ENCODE measurements around the gene POLRMT. TPM values are rescaled to one million over a fixed set of nuclear protein-coding genes. Genes with fewer than 3 reads are reported as not detected.

The POLRMT gene
- total RNA-seq, 1 donor from 2014 or later, result 45.3 TPM

- Mint-ChIP-seq H3K4me3 (ENCODE audit: unreplicated experiment) (no peak overlapping the region), H3K27ac (ENCODE audit: unreplicated experiment) (no peak overlapping the region), H3K4me1 (ENCODE audit: low read depth, unreplicated experiment) (peaks cover 9% of the 10 kb centered on the region), H3K9me3 (ENCODE audit: unreplicated experiment) (peaks cover 3% of the 10 kb centered on the region), H3K27me3 (ENCODE audit: low read depth, unreplicated experiment) (no peaks in the 10 kb centered on the region), H3K36me3 (ENCODE audit: low read depth, unreplicated experiment) (no peaks in the 10 kb centered on the region)
- no peak overlapping the region for H3K27ac ChIP-seq (ENCODE audit: low read depth, low read length)
- no peak overlapping the region for H3K4me2 ChIP-seq (ENCODE audit: low read length)
- peaks cover 27% of the 10 kb centered on the region for H3K4me1 ChIP-seq (ENCODE audit: insufficient read depth, low read length)
- DNase-seq (ENCODE audit: low read depth) (no peak), FAIRE-seq (no peak)
- no peak for TF ChIP-seq CTCF (IDR thresholded peaks at IDR 0.05; ENCODE audit: insufficient read depth, low read depth, low read length)
- TF ChIP-seq EZH2 (IDR thresholded peaks at IDR 0.05; ENCODE audit: insufficient read depth, low read length), result no peak
- no peaks in the 10 kb centered on the region for H3K9me3 ChIP-seq (ENCODE audit: insufficient read depth, low read depth, low read length)
- peaks cover 23% of the 10 kb centered on the region for H4K20me1 ChIP-seq (ENCODE audit: insufficient read depth, low read length)
- H3K4me3 ChIP-seq (ENCODE audit: insufficient read depth, low read depth, low read length), result no peak overlapping the region
- no peaks in the 10 kb centered on the region for H3K36me3 ChIP-seq (ENCODE audit: insufficient read depth, low read length)
- H3K9ac ChIP-seq (ENCODE audit: low read length), result no peak overlapping the region
- H3K27me3 ChIP-seq (ENCODE audit: insufficient read depth, low read length), result no peaks in the 10 kb centered on the region
- peaks cover 29% of the 10 kb centered on the region for H3K79me2 ChIP-seq (ENCODE audit: insufficient read depth, low read length)
- no peak overlapping the region for H2AFZ ChIP-seq (ENCODE audit: low read depth, low read length)
These were observed 63.1 kb downstream of the POLRMT start for GRCh38 chr19:570251-570686.

- H3K4me2 ChIP-seq (ENCODE audit: low read length), result no peak overlapping the region
- H3K27ac Mint-ChIP-seq (ENCODE audit: unreplicated experiment), result no peak overlapping the region
- no peak for FAIRE-seq
These were observed 65.9 kb downstream of the POLRMT start for GRCh38 chr19:567296-567900.

More at GRCh38 chr19:567296-567900, 65.9 kb downstream of the POLRMT start:
- Histone ChIP-seq H3K36me3 (ENCODE audit: insufficient read depth, low read length) (no peaks in the 10 kb centered on the region), H3K27me3 (ENCODE audit: insufficient read depth, low read length) (no peaks in the 10 kb centered on the region), H2AFZ (ENCODE audit: low read depth, low read length) (no peak overlapping the region), H3K4me3 (ENCODE audit: insufficient read depth, low read depth, low read length) (no peak overlapping the region), H3K9me3 (ENCODE audit: insufficient read depth, low read depth, low read length) (no peaks in the 10 kb centered on the region), H4K20me1 (ENCODE audit: insufficient read depth, low read length) (no peaks in the 10 kb centered on the region), H3K79me2 (ENCODE audit: insufficient read depth, low read length) (peaks cover under 1% of the 10 kb centered on the region), H3K9ac (ENCODE audit: low read length) (no peak overlapping the region), H3K27ac (ENCODE audit: low read depth, low read length) (no peak overlapping the region), H3K4me1 (ENCODE audit: insufficient read depth, low read length) (peaks cover 10% of the 10 kb centered on the region)
- Mint-ChIP-seq H3K4me3 (ENCODE audit: unreplicated experiment) (no peak overlapping the region), H3K36me3 (ENCODE audit: low read depth, unreplicated experiment) (peaks cover 4% of the 10 kb centered on the region), H3K27me3 (ENCODE audit: low read depth, unreplicated experiment) (no peaks in the 10 kb centered on the region), H3K4me1 (ENCODE audit: low read depth, unreplicated experiment) (no peaks in the 10 kb centered on the region), H3K9me3 (ENCODE audit: unreplicated experiment) (peaks cover 3% of the 10 kb centered on the region)
- DNase-seq (ENCODE audit: low read depth), result no peak
- no peak for TF ChIP-seq CTCF (IDR thresholded peaks at IDR 0.05; ENCODE audit: insufficient read depth, low read depth, low read length)

Other genes with a start within 250 kb of the POLRMT start
- gene C2CD4C, start 224.4 kb downstream of the POLRMT start, total RNA-seq, result 2.9 and 3.4 TPM in 2 replicates
- gene SHC2, start 172.5 kb downstream of the POLRMT start, total RNA-seq, result 27.5 and 29.7 TPM in 2 replicates
- 0.57 and 0.60 TPM in 2 replicates for gene MADCAM1, start 137.1 kb downstream of the POLRMT start, total RNA-seq
- 17.9 and 20.4 TPM in 2 replicates for gene TPGS1, start 126.0 kb downstream of the POLRMT start, total RNA-seq
- 190 and 192 TPM in 2 replicates for gene CDC34, start 101.8 kb downstream of the POLRMT start, total RNA-seq
- gene GZMM, start 89.5 kb downstream of the POLRMT start, total RNA-seq, result 0.70 and 0.75 TPM in 2 replicates
- 807 and 871 TPM in 2 replicates for gene BSG, start 60.9 kb downstream of the POLRMT start, total RNA-seq
- 4.8 and 5.5 TPM in 2 replicates for gene HCN2, start 43.7 kb downstream of the POLRMT start, total RNA-seq
- gene FGF22, start 6.3 kb upstream of the POLRMT start, total RNA-seq, result 0.25 TPM in 1 of 2 replicates, not detected in the other
- 58.3 and 58.5 TPM in 2 replicates for gene RNF126, start 29.7 kb upstream of the POLRMT start, total RNA-seq
- 72.0 and 78.8 TPM in 2 replicates for gene FSTL3, start 42.9 kb upstream of the POLRMT start, total RNA-seq
- gene PRSS57, start 61.9 kb upstream of the POLRMT start, total RNA-seq, result not detected in 2 replicates
- 60.0 and 67.3 TPM in 2 replicates for gene PALM, start 75.4 kb upstream of the POLRMT start, total RNA-seq
- gene MISP, start 117.6 kb upstream of the POLRMT start, total RNA-seq, result 0.36 and 0.43 TPM in 2 replicates
- 366 and 386 TPM in 2 replicates for gene PTBP1, start 163.9 kb upstream of the POLRMT start, total RNA-seq
- gene PLPPR3, start 188.4 kb upstream of the POLRMT start, total RNA-seq, result 29.2 and 36.5 TPM in 2 replicates
- gene AZU1, start 194.3 kb upstream of the POLRMT start, total RNA-seq, result 1.00 and 1.4 TPM in 2 replicates
- not detected in 2 replicates for gene PRTN3, start 207.5 kb upstream of the POLRMT start, total RNA-seq
- gene ELANE, start 218.8 kb upstream of the POLRMT start, total RNA-seq, result not detected in 2 replicates
- 0.59 and 0.65 TPM in 2 replicates for gene CFD, start 226.1 kb upstream of the POLRMT start, total RNA-seq

Data from astrocyte (in vitro differentiated cells and primary cell).